SK-N-DZ (cell line): Measurements from ENCODE around the gene CTIF.

ENCODE experiments used
- DNase-seq: peaks from one replicate; pipeline ENCODE4 v3.0.0-alpha.2; 2015; ENCODE audit warnings: low spot score

Gene CTIF

GRCh38 chr18:48831113-48831759, 292.4 kb downstream of the CTIF start:
- DNase-seq: no peak

- no peak for DNase-seq
These were observed 293.0 kb downstream of the CTIF start for GRCh38 chr18:48831802-48832201.

- DNase-seq: no peak
These were observed 294.3 kb downstream of the CTIF start for GRCh38 chr18:48832938-48833700.

- DNase-seq: no peak
These were observed 295.0 kb downstream of the CTIF start for GRCh38 chr18:48833701-48834412.

GRCh38 chr18:48834413-48835031, 295.7 kb downstream of the CTIF start:
- DNase-seq: no peak

GRCh38 chr18:48835119-48835518, 296.3 kb downstream of the CTIF start:
- DNase-seq: no peak

GRCh38 chr18:48835745-48836170, 296.9 kb downstream of the CTIF start:
- no peak for DNase-seq

GRCh38 chr18:48836231-48836805, 297.5 kb downstream of the CTIF start:
- DNase-seq: no peak

GRCh38 chr18:48836806-48837615, 298.2 kb downstream of the CTIF start:
- no peak for DNase-seq

GRCh38 chr18:48837676-48838075, 298.8 kb downstream of the CTIF start:
- no peak for DNase-seq

- no peak for DNase-seq
These were observed 299.4 kb downstream of the CTIF start for GRCh38 chr18:48838166-48838775.

- no peak for DNase-seq
These were observed 300.3 kb downstream of the CTIF start for GRCh38 chr18:48838921-48839818.

GRCh38 chr18:48839819-48840490, 301.1 kb downstream of the CTIF start:
- DNase-seq: no peak

GRCh38 chr18:48840491-48840877, 301.7 kb downstream of the CTIF start:
- no peak for DNase-seq

- peak; percentile 49 for DNase-seq
These were observed 302.8 kb downstream of the CTIF start for GRCh38 chr18:48841381-48842258.

- peak; percentile 60 for DNase-seq
These were observed 303.6 kb downstream of the CTIF start for GRCh38 chr18:48842259-48843061.

GRCh38 chr18:48843162-48843561, 304.3 kb downstream of the CTIF start:
- no peak for DNase-seq
